NCI-H345 treated with DMSO at 0.1 percent for 48 hours (cell line): ENCODE results near the gene G6PC3.
"Not testable (repeated sequence)": the region's sequence is repeated elsewhere in the genome, so short reads cannot be mapped to it uniquely, and the experiment has no call there.

Experiments used
- DNase-seq: peaks from one replicate; lab custom pipeline; 2025; ENCODE audit not compliant: unreplicated experiment; lab: John Stamatoyannopoulos, UW

G6PC3 gene

GRCh38 chr17:44070455-44071197 lies at the start of gene G6PC3:
TSS of gene G6PC3 (plus strand) at chr17:44070735. CDS start at chr17:44070966, 231 bp downstream.
- peak; percentile 77 for DNase-seq

GRCh38 chr17:44021227-44021626 lies 49.3 kb upstream of the G6PC3 start:
- DNase-seq, result not testable (repeated sequence)

GRCh38 chr17:44022246-44022645 lies 48.3 kb upstream of the G6PC3 start:
- no peak for DNase-seq

GRCh38 chr17:44023545-44024270 lies 46.8 kb upstream of the G6PC3 start:
- no peak for DNase-seq

GRCh38 chr17:44024271-44024663 lies 46.3 kb upstream of the G6PC3 start:
- DNase-seq, result peak; percentile 62

GRCh38 chr17:44024853-44025252 lies 45.7 kb upstream of the G6PC3 start:
- DNase-seq, result no peak

GRCh38 chr17:44029736-44030135 lies 40.8 kb upstream of the G6PC3 start:
- DNase-seq, result no peak

- no peak for DNase-seq
Measured at GRCh38 chr17:44030482-44030881, 40.1 kb upstream of the G6PC3 start.

- DNase-seq, result no peak
Measured at GRCh38 chr17:44033861-44034408, 36.6 kb upstream of the G6PC3 start.

- DNase-seq, result not testable (repeated sequence)
Measured at GRCh38 chr17:44034688-44035087, 35.8 kb upstream of the G6PC3 start.

- DNase-seq, result no peak
Measured at GRCh38 chr17:44037471-44037870, 33.1 kb upstream of the G6PC3 start.

- no peak for DNase-seq
Measured at GRCh38 chr17:44038604-44039011, 31.9 kb upstream of the G6PC3 start.

GRCh38 chr17:44039829-44040635 lies 30.5 kb upstream of the G6PC3 start:
- no peak for DNase-seq

- no peak for DNase-seq
Measured at GRCh38 chr17:44043272-44043696, 27.3 kb upstream of the G6PC3 start.

- DNase-seq, result no peak
Measured at GRCh38 chr17:44044071-44044470, 26.5 kb upstream of the G6PC3 start.

GRCh38 chr17:44045486-44045885 lies 25.0 kb upstream of the G6PC3 start:
- no peak for DNase-seq

GRCh38 chr17:44046893-44047292 lies 23.6 kb upstream of the G6PC3 start:
- not testable (repeated sequence) for DNase-seq

- no peak for DNase-seq
Measured at GRCh38 chr17:44049294-44050060, 21.1 kb upstream of the G6PC3 start.

GRCh38 chr17:44053125-44053872 lies 17.2 kb upstream of the G6PC3 start:
- DNase-seq, result no peak
